WI38 (cell line): ENCODE results near the gene ANKRD12.

ENCODE experiments used
- H3K4me3 ChIP-seq: 2 replicates; pipeline ENCODE4 v1.5.1; 2011; ENCODE audit warnings: low read depth, mild to moderate bottlenecking, control low read depth, low read length
- TF ChIP-seq, protein P1 (sequence below): IDR thresholded peaks from 2 replicates; pipeline ENCODE4 v1.5.1; 2012; ENCODE audit warnings: low read depth, mild to moderate bottlenecking, control low read depth, low read length

The ANKRD12 gene

GRCh38 chr18:9204659-9205058 lies 68.1 kb downstream of the ANKRD12 start:
- TF ChIP-seq, protein P1, sequence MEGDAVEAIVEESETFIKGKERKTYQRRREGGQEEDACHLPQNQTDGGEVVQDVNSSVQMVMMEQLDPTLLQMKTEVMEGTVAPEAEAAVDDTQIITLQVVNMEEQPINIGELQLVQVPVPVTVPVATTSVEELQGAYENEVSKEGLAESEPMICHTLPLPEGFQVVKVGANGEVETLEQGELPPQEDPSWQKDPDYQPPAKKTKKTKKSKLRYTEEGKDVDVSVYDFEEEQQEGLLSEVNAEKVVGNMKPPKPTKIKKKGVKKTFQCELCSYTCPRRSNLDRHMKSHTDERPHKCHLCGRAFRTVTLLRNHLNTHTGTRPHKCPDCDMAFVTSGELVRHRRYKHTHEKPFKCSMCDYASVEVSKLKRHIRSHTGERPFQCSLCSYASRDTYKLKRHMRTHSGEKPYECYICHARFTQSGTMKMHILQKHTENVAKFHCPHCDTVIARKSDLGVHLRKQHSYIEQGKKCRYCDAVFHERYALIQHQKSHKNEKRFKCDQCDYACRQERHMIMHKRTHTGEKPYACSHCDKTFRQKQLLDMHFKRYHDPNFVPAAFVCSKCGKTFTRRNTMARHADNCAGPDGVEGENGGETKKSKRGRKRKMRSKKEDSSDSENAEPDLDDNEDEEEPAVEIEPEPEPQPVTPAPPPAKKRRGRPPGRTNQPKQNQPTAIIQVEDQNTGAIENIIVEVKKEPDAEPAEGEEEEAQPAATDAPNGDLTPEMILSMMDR = no peak
- no peak overlapping the region for H3K4me3 ChIP-seq

DNA sequence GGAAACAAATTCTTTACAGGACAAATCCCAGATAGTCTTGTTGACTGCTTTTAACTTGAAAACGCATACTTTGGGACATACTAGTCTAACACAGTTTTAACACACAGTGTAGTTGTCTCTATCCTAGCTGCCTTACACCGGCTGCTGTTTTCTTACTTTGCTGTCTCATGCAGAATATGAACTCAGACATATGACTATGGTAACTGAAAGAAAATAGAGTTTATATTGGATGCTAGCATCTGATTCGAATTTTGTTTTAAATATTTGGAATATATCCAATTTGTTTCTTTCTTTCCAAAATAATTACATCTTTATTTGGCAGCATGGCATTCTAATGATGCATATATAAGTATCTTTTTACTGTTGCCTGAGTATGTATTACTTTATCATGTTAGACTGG lies 69.8 kb downstream of the ANKRD12 start:
- H3K4me3 ChIP-seq = no peak overlapping the region
- TF ChIP-seq, protein P1 = no peak

- H3K4me3 ChIP-seq = no peak overlapping the region
- TF ChIP-seq, protein P1 = no peak
Observed at GRCh38 chr18:9209279-9209678, 72.7 kb downstream of the ANKRD12 start.

- H3K4me3 ChIP-seq = no peak overlapping the region
- TF ChIP-seq, protein P1 = no peak
Observed at GRCh38 chr18:9210966-9211365, 74.4 kb downstream of the ANKRD12 start.

DNA sequence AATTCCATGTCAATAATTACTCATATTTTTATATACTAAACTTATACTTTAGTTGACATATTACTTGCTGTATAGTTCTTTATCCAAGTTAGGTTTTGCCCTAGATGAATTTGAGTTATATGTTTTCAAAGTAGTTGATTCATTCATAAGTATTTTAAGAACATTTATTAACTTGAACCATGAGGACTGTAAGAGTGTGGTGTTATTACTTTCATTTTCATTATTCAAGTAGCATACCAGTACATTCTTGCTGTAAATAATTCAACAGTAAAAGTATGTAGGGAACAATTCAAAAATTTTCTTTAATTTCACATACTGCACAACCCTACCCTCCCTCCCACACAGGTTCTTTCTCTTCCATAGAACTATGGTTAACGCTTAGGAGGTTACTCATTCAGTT lies 75.4 kb downstream of the ANKRD12 start:
- no peak overlapping the region for H3K4me3 ChIP-seq
- TF ChIP-seq, protein P1 = no peak

GRCh38 chr18:9215221-9215933 lies 78.8 kb downstream of the ANKRD12 start:
- TF ChIP-seq, protein P1 = no peak
- H3K4me3 ChIP-seq = no peak overlapping the region

DNA sequence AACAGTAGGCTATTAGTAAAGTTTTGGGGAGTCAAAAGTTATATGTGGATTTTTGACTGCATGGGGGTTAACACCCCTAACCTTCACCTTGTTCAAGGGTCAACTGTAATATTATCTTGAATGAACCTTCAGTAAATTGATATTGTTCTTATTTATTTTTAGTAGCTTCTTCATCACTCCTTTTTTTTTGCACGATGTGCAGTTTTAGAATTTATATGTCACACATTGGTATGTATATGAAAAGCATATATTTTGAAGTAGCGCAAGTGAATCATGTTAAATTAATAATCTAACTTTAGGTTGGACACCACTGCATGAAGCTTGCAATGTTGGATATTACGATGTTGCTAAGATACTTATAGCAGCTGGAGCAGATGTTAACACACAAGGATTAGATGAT lies 79.9 kb downstream of the ANKRD12 start:
- TF ChIP-seq, protein P1 = no peak
- H3K4me3 ChIP-seq = no peak overlapping the region
